Measurements from ENCODE around the gene THG1L. TPM values are rescaled to one million over a fixed set of nuclear protein-coding genes. Genes with fewer than 3 reads are reported as not detected.

THG1L gene
- 10 to 100 TPM; 12.0 to 15.4 TPM for total RNA-seq

DNA sequence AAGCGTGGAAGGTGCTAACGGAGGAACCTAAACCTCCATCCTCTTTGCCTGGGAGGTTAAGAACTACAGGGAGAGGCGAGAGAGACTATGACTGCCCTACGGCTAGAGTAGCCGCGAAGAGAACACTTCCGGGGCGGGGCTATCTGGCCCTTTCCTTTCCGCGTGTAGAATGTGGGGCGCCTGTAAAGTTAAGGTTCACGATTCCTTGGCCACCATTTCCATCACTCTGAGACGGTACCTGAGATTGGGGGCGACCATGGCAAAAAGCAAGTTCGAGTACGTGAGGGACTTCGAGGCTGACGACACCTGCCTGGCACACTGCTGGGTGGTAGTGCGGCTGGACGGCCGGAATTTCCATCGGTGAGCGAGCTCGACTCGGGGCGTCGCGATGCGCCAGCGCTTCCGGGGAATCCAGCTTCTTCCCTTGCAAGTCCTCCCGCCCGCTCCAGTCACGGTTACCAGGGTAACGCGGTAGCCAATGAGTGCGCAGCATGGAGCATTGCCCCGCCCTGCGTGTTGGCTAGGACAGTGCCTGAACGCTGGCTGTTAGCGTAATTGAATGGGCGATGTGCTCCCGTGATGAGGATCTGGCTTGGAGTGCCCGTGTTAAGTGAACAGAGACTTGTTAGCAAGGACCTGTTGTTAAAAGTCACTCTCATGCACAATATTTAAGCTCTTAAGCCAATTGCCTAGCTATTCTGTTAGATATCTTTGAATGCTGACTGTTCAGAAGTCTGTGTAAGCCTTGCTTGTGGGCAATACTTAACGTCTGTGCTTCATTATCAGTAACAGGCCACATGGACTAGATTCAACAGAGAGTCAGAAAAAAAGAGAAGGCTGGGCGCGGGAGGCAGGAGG, at the start of gene THG1L:
Gene THG1L (plus strand): TSS at position 149 of the 858 bp plus-strand sequence. CDS start 21 bp downstream, at position 170.

GRCh38 chr5:157743163-157744050, 12.2 kb downstream of the THG1L start, which contains the start of gene LSM11:
Gene LSM11, plus strand, starts transcription at chr5:157743712. Its CDS starts 39 bp downstream, at chr5:157743751.

Other genes with a start within 250 kb of the THG1L start
- 100 to 1,000 TPM; 104 to 106 TPM for gene ADAM19, start 155.6 kb upstream of the THG1L start, total RNA-seq
- under 1 TPM in 1 of 2 experiments, not detected in 1; 0.12 TPM for gene SOX30, start 79.0 kb upstream of the THG1L start, total RNA-seq
- gene C5orf52, start 59.9 kb upstream of the THG1L start, total RNA-seq: not detected
- 1 to 10 TPM; 4.2 TPM for gene LSM11, start 12.3 kb downstream of the THG1L start, total RNA-seq
- gene CLINT1, start 127.7 kb downstream of the THG1L start, total RNA-seq: 10 to 100 TPM; 63.0 to 67.2 TPM

Data from activated naive CD4-positive, alpha-beta T cell treated with anti-CD3 and anti-CD28 coated beads, Interleukin-2, amount 10 ng/mL, durations not matched to agents 5 hours and 36 hours (primary cell).